Fibroblast of the aortic adventitia (primary cell): ENCODE data around the gene RPL21. TPM values are rescaled to one million over a fixed set of nuclear protein-coding genes. Genes with fewer than 3 reads are reported as not detected.

Experiments
- DNase-seq: peaks from one replicate; pipeline ENCODE4 v3.0.0-alpha.2; 2010; ENCODE audit warnings: low read depth
- H3K4me3 ChIP-seq: 2 replicates; pipeline ENCODE4 v1.5.1; 2011; ENCODE audit warnings: low read depth, mild to moderate bottlenecking, control low read depth, low read length, moderate library complexity
- total RNA-seq: library from RNA; depleted of rRNA; stranded (reverse); fragments of >200 nt; gene quantifications from 2 replicates; pipeline ENCODE4 v1.2.3, GENCODE V29; 2012; ENCODE audit warnings: low replicate concordance
- TF ChIP-seq, protein P1 (sequence below): IDR thresholded peaks from 2 replicates; pipeline ENCODE4 v1.5.1; 2011; ENCODE audit warnings: mild to moderate bottlenecking, low read length, control low read depth, inconsistent platforms; ENCODE audit not compliant: insufficient read depth

RPL21 gene
- total RNA-seq, 1 donor: 1,402 TPM

GRCh38 chr13:27266917-27267316, 15.6 kb downstream of the RPL21 start:
- no peak for DNase-seq
- H3K4me3 ChIP-seq: no peak overlapping the region
- TF ChIP-seq, protein P1, sequence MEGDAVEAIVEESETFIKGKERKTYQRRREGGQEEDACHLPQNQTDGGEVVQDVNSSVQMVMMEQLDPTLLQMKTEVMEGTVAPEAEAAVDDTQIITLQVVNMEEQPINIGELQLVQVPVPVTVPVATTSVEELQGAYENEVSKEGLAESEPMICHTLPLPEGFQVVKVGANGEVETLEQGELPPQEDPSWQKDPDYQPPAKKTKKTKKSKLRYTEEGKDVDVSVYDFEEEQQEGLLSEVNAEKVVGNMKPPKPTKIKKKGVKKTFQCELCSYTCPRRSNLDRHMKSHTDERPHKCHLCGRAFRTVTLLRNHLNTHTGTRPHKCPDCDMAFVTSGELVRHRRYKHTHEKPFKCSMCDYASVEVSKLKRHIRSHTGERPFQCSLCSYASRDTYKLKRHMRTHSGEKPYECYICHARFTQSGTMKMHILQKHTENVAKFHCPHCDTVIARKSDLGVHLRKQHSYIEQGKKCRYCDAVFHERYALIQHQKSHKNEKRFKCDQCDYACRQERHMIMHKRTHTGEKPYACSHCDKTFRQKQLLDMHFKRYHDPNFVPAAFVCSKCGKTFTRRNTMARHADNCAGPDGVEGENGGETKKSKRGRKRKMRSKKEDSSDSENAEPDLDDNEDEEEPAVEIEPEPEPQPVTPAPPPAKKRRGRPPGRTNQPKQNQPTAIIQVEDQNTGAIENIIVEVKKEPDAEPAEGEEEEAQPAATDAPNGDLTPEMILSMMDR: no peak

DNA sequence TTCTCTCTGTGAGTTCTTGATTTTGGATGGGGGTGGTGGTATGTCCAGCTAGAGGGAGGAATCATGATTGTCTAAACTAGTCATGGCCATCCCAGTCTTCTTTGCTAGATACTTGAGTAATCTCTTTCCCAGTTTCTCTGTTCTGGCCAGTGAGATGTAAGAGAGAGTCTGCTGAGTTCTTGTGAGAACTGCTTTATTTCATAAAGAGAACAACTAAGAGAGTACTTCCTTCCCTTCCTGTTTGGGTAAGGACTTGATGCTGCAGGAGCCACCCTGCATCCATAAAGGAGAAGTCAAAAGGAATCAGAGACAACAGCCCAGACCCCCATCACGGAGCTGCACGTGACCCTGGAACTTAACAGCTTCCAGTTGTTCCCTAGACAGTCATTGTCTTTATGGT, 16.2 kb downstream of the RPL21 start:
- DNase-seq: no peak
- TF ChIP-seq, protein P1: no peak
- no peak overlapping the region for H3K4me3 ChIP-seq

GRCh38 chr13:27269114-27269665, 17.8 kb downstream of the RPL21 start:
- TF ChIP-seq, protein P1: no peak
- no peak overlapping the region for H3K4me3 ChIP-seq
- no peak for DNase-seq

GRCh38 chr13:27270594-27271520, 19.5 kb downstream of the RPL21 start, which contains the start of gene RASL11A:
RASL11A (plus strand) TSS chr13:27270830; CDS start chr13:27270945, 115 bp downstream.
- TF ChIP-seq, protein P1: peak; percentile 67
- DNase-seq: peak; percentile 87
- peak within 1 kb of the TSS; percentile 84 for H3K4me3 ChIP-seq

- TF ChIP-seq, protein P1: no peak
- no peak for DNase-seq
- peak overlapping the region; percentile 84 for H3K4me3 ChIP-seq
These were observed 20.3 kb downstream of the RPL21 start for GRCh38 chr13:27271570-27272096.

GRCh38 chr13:27273658-27274425, 22.5 kb downstream of the RPL21 start:
- peak; percentile 72 for DNase-seq

More at GRCh38 chr13:27273658-27274425, 22.5 kb downstream of the RPL21 start:
- H3K4me3 ChIP-seq: no peak overlapping the region
- TF ChIP-seq, protein P1: no peak
